ENCODE data around the gene TAF4B. TPM values are rescaled to one million over a fixed set of nuclear protein-coding genes. Genes with fewer than 3 reads are reported as not detected.

Gene TAF4B
- polyA plus RNA-seq, 1 of the 3 experiments (the other 2 are of a cell fraction), result 1.3 TPM

- no peaks in the 10 kb centered on the region for H3K36me3 ChIP-seq (replicated peaks in 1 of 2; ENCODE audit: control insufficient read depth in 1 of 2, insufficient read depth in 2 of 2, low read length in 1 of 2)
- 78% methylated on average over 5 of the region's 5 CpGs for WGBS (ENCODE audit: low lambda C conversion rate)
- no peak overlapping the region for H3K4me2 ChIP-seq
- H3K9me2 ChIP-seq, result no peaks in the 10 kb centered on the region
- H3K79me2 ChIP-seq (ENCODE audit: insufficient read depth), result no peaks in the 10 kb centered on the region
- no peaks in the 10 kb centered on the region; a peak in 1 of 4 replicates for H3K4me1 ChIP-seq (ENCODE audit: control insufficient read depth in 1 of 2, insufficient read depth in 2 of 2, low read depth in 1 of 2, low read length in 1 of 2)
- H3K9ac ChIP-seq, result no peak overlapping the region
- ChIA-PET POLR2A (interaction anchor here (0.6 kb wide), 1 partner anchor 45 kb away, joined by 3 read pairs; no protein-coding TSS in a partner anchor), CTCF (interaction anchor here (3.2 kb wide), 1 partner anchor 11 kb away, joined by 16 read pairs; no protein-coding TSS in a partner anchor)
- H4K20me1 ChIP-seq (ENCODE audit: insufficient read depth), result no peaks in the 10 kb centered on the region
- H3K4me3 ChIP-seq (ENCODE audit: low read depth in 2 of 2, low read length in 1 of 2), result no peak overlapping the region
- TF ChIP-seq RCOR1 (IDR thresholded peaks at IDR 0.05; ENCODE audit: low read length) (no peak), NFIC (IDR thresholded peaks at IDR 0.05; ENCODE audit: borderline replicate concordance) (no peak), TCF12 (IDR thresholded peaks at IDR 0.05) (no peak), YY1 (IDR thresholded peaks at IDR 0.05; ENCODE audit: low read depth) (no peak), EP300 (IDR thresholded peaks at IDR 0.05; ENCODE audit: borderline replicate concordance in 1 of 2, low read depth in 1 of 2, low read length in 1 of 2) (no peak), IRF3 (IDR thresholded peaks at IDR 0.05; ENCODE audit: low read depth, low read length) (no peak), GABPA (IDR thresholded peaks at IDR 0.05; ENCODE audit: low read depth) (no peak), RXRA (IDR thresholded peaks at IDR 0.05; ENCODE audit: borderline replicate concordance, low read depth) (no peak), FOXM1 (IDR thresholded peaks at IDR 0.05; ENCODE audit: low read depth) (no peak), USF1 (IDR thresholded peaks at IDR 0.05; ENCODE audit: borderline replicate concordance, low read depth) (no peak), TEAD4 (IDR thresholded peaks at IDR 0.05; ENCODE audit: borderline replicate concordance, insufficient read depth) (no peak), GATA2 (CRISPR knock-in tag; IDR thresholded peaks at IDR 0.05) (no peak), SMC3 (IDR thresholded peaks at IDR 0.05; ENCODE audit: low read depth, low read length) (no peak), SIN3A (IDR thresholded peaks at IDR 0.05; ENCODE audit: borderline replicate concordance, low read depth, low read length) (no peak), JUND (IDR thresholded peaks at IDR 0.05) (no peak), MAX (IDR thresholded peaks at IDR 0.05; ENCODE audit: low read depth) (no peak), MXI1 (IDR thresholded peaks at IDR 0.05; ENCODE audit: low read depth, low read length) (no peak), USF2 (IDR thresholded peaks at IDR 0.05; ENCODE audit: borderline replicate concordance, low read depth, low read length) (no peak), NRF1 (IDR thresholded peaks at IDR 0.05; ENCODE audit: low read depth, low read length) (no peak), MEF2A (IDR thresholded peaks at IDR 0.05; ENCODE audit: borderline replicate concordance, low read depth) (no peak)
- no peaks in the 10 kb centered on the region for H3K9me3 ChIP-seq
- H3K27ac ChIP-seq (ENCODE audit: low read depth in 2 of 2, low read length in 1 of 2), result no peak overlapping the region
- no peak for DNase-seq
- H3F3A ChIP-seq (replicated peaks; ENCODE audit: insufficient read depth), result no peaks in the 10 kb centered on the region
- H3K27me3 ChIP-seq (ENCODE audit: insufficient read depth), result no peaks in the 10 kb centered on the region
- no peak overlapping the region for H2AFZ ChIP-seq (ENCODE audit: low read depth)
Measured at GRCh38 chr18:26394047-26394654, 167.9 kb downstream of the TAF4B start.

Data from SK-N-SH (cell line).